Jurkat, Clone E6-1 (cell line): ENCODE data around the gene MON2.

ENCODE experiments used
- DNase-seq: peaks from one replicate; pipeline ENCODE4 v3.0.0-alpha.2; 2011; ENCODE audit warnings: low read depth, low spot score
- H3K4me3 ChIP-seq: 2 replicates; pipeline ENCODE4 v1.5.1; 2011; ENCODE audit warnings: mild to moderate bottlenecking, low read length, control low read depth, moderate library complexity

MON2 gene

GRCh38 chr12:62602255-62603060, 135.8 kb downstream of the MON2 start:
- peak; percentile 82 for DNase-seq
- peak overlapping the region; percentile 85 for H3K4me3 ChIP-seq

- peak; percentile 77 for DNase-seq
Observed at GRCh38 chr12:62603061-62603810, 136.6 kb downstream of the MON2 start.

GRCh38 chr12:62603811-62604098, 137.1 kb downstream of the MON2 start:
- H3K4me3 ChIP-seq, result peak overlapping the region; percentile 85

More at GRCh38 chr12:62603061-62603810, 136.6 kb downstream of the MON2 start:
- H3K4me3 ChIP-seq, result peak overlapping the region; percentile 85

GRCh38 chr12:62604373-62604772, 137.7 kb downstream of the MON2 start:
- DNase-seq, result peak; percentile 32
- peak overlapping the region; percentile 85 for H3K4me3 ChIP-seq

More at GRCh38 chr12:62603811-62604098, 137.1 kb downstream of the MON2 start:
- DNase-seq, result no peak

GRCh38 chr12:62604871-62605270, 138.2 kb downstream of the MON2 start:
- H3K4me3 ChIP-seq, result no peak overlapping the region
- DNase-seq, result no peak

GRCh38 chr12:62605981-62606380, 139.4 kb downstream of the MON2 start:
- H3K4me3 ChIP-seq, result no peak overlapping the region
- DNase-seq, result no peak

- no peak overlapping the region for H3K4me3 ChIP-seq
- DNase-seq, result no peak
Observed at GRCh38 chr12:62606654-62607053, 140.0 kb downstream of the MON2 start.

GRCh38 chr12:62613081-62613480, 146.5 kb downstream of the MON2 start:
- H3K4me3 ChIP-seq, result no peak overlapping the region
- no peak for DNase-seq

DNA sequence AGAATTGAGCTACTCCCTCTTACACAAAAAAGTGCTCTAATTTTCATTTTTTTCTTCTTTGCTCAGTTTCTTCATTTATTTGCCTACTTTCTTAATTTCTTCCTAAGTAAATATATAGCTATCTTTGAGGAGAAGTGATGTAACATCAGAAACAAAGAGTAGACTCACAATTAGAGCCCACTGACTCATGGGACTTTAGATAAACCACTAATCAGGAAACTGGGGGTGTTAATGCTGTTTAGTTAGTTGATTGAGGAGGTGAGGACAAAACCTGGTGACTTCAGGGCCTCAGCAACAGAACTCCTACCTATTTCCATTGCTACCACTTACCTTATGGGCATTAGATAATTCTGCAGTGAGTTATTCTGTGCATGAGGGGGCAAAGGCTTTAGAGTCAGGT, 151.7 kb downstream of the MON2 start:
- no peak overlapping the region for H3K4me3 ChIP-seq
- no peak for DNase-seq

DNA sequence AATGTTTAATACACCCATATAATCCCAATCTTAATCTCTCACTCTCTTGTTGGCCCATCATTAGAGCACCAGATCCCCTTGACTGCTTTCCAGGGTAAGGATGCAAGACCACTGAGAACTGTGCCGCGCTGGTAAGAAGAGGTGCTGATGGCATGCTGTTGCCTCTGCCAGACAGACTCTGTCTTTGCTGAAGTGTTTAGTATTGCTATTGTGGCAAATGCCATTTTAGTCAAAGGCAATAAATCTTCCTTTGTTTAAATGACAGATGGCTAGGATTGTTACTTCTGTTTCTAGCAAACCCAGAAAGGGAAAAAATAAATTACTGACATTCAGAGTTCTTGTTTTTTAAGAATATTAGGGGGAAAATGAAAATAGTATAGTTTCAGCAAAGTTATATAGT, 152.3 kb downstream of the MON2 start:
- no peak for DNase-seq
- no peak overlapping the region for H3K4me3 ChIP-seq

- no peak for DNase-seq
- no peak overlapping the region for H3K4me3 ChIP-seq
Observed at GRCh38 chr12:62621101-62621638, 154.5 kb downstream of the MON2 start.

DNA sequence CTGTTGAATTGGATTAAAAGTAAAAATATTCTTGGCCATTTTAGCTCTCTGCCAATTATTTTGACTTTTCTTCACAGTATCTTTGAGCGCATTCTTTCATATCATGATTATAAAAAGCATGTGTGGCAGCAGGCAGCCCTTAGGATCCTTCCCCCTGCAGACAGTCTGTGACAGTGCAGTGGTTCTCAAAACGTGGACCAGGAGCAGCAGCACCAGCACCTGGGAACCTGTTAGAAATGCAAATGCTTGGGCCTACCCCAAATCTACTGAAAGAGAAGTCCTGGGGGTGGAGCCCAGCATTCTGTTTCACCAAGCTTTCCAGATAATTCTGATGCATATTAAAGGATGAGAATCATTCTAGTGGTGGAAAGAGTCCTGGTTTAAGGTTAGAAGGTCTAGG, 155.6 kb downstream of the MON2 start:
- no peak for DNase-seq
- H3K4me3 ChIP-seq, result no peak overlapping the region

DNA sequence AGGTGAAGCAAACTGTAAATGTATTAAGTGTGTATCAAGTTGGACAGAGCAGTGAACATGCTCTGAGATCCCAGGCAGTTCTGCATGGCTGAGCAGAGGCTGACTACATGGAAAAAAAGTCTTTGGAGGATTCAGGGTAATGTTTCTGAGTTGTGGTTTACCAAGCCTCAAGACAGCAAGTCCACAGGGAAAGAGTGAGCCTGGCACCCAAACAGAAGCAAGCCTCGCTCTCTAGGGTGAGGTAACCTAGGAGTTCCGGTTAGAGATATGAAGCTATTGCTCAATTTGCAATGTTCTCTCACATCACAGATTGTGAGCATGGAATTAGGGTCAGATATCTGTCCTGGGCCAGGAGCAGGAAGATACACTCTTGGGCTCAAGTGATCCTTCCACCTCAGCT, 158.6 kb downstream of the MON2 start:
- no peak overlapping the region for H3K4me3 ChIP-seq
- no peak for DNase-seq

- DNase-seq, result no peak
- no peak overlapping the region for H3K4me3 ChIP-seq
Observed at GRCh38 chr12:62627181-62627580, 160.6 kb downstream of the MON2 start.

- no peak for DNase-seq
Observed at GRCh38 chr12:62629413-62629812, 162.8 kb downstream of the MON2 start.

DNA sequence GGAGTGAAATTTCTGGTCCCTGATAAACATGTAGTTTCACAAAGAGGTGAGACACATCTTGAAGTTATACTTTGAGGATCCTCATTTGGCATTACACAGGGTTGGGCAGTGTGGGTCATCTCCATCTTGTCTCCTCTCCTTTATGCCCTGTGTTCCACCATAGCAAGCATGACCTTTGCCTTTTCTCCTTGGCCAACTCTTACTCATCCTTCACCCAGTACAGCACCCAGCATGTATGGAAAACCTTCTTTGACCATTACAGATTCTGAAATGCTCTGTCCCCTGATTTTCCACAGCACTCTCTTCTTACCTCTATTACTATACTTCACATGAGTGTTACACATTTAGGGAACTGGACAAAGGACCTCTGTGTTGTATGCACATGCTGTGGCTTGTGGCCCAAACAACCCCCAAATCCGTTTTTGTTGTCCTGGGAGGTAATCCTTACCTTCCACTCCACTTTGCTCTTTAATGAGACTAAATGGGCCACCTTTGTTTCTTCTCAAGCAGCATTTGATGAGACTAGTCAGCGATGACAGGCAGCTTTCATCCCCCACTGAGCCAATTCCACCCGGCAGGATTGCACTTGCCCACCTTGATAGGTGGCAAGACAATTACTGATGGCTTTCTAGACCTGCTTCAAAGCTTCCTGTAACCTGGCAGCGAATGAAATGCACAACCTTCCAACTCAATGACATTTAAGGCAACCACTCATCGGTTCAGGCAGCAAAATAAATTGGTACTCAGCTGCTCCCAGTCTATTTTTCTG, 163.5 kb downstream of the MON2 start:
- no peak for DNase-seq
- H3K4me3 ChIP-seq, result no peak overlapping the region

More at GRCh38 chr12:62629413-62629812, 162.8 kb downstream of the MON2 start:
- H3K4me3 ChIP-seq, result no peak overlapping the region

- no peak overlapping the region for H3K4me3 ChIP-seq
- no peak for DNase-seq
Observed at GRCh38 chr12:62631471-62632410, 165.1 kb downstream of the MON2 start.

- DNase-seq, result no peak
Observed at GRCh38 chr12:62632411-62632918, 165.8 kb downstream of the MON2 start.

More at GRCh38 chr12:62632411-62632918, 165.8 kb downstream of the MON2 start:
- no peak overlapping the region for H3K4me3 ChIP-seq
